Measurements from ENCODE around the gene MCTP2.

MCTP2 gene

GRCh38 chr15:94398001-94398400 is 166.6 kb downstream of the MCTP2 start:
- DNase-seq (ENCODE audit: low spot score) = no peak

GRCh38 chr15:94400526-94401298 is 169.4 kb downstream of the MCTP2 start:
- DNase-seq (ENCODE audit: low spot score) = no peak

- DNase-seq (ENCODE audit: low spot score) = no peak
Observed at GRCh38 chr15:94403331-94403730, 172.0 kb downstream of the MCTP2 start.

GRCh38 chr15:94404733-94405283 is 173.4 kb downstream of the MCTP2 start:
- no peak for DNase-seq (ENCODE audit: low spot score)

- DNase-seq (ENCODE audit: low spot score) = no peak
Observed at GRCh38 chr15:94411285-94411684, 179.9 kb downstream of the MCTP2 start.

GRCh38 chr15:94411846-94412245 is 180.5 kb downstream of the MCTP2 start:
- DNase-seq (ENCODE audit: low spot score) = no peak

- no peak for DNase-seq (ENCODE audit: low spot score)
Observed at GRCh38 chr15:94412979-94413746, 181.8 kb downstream of the MCTP2 start.

- no peak for DNase-seq (ENCODE audit: low spot score)
Observed at GRCh38 chr15:94414916-94415315, 183.6 kb downstream of the MCTP2 start.

- DNase-seq (ENCODE audit: low spot score) = no peak
Observed at GRCh38 chr15:94416267-94416666, 184.9 kb downstream of the MCTP2 start.

- no peak for DNase-seq (ENCODE audit: low spot score)
Observed at GRCh38 chr15:94416820-94417219, 185.5 kb downstream of the MCTP2 start.

GRCh38 chr15:94417501-94418293 is 186.3 kb downstream of the MCTP2 start:
- DNase-seq (ENCODE audit: low spot score) = no peak

GRCh38 chr15:94421706-94422105 is 190.3 kb downstream of the MCTP2 start:
- DNase-seq (ENCODE audit: low spot score) = no peak

- DNase-seq (ENCODE audit: low spot score) = no peak
Observed at GRCh38 chr15:94432279-94432678, 200.9 kb downstream of the MCTP2 start.

- no peak for DNase-seq (ENCODE audit: low spot score)
Observed at GRCh38 chr15:94439158-94439557, 207.8 kb downstream of the MCTP2 start.

- DNase-seq (ENCODE audit: low spot score) = no peak
Observed at GRCh38 chr15:94441760-94442159, 210.4 kb downstream of the MCTP2 start.

- DNase-seq (ENCODE audit: low spot score) = no peak
Observed at GRCh38 chr15:94442480-94442879, 211.1 kb downstream of the MCTP2 start.

GRCh38 chr15:94443186-94443585 is 211.8 kb downstream of the MCTP2 start:
- no peak for DNase-seq (ENCODE audit: low spot score)

- no peak for DNase-seq (ENCODE audit: low spot score)
Observed at GRCh38 chr15:94445566-94446160, 214.3 kb downstream of the MCTP2 start.

- no peak for DNase-seq (ENCODE audit: low spot score)
Observed at GRCh38 chr15:94446441-94446840, 215.1 kb downstream of the MCTP2 start.

GRCh38 chr15:94451466-94451865 is 220.1 kb downstream of the MCTP2 start:
- no peak for DNase-seq (ENCODE audit: low spot score)

GRCh38 chr15:94453227-94453988 is 222.0 kb downstream of the MCTP2 start:
- no peak for DNase-seq (ENCODE audit: low spot score)
